HFF-Myc (cell line): ENCODE results near the gene NINJ2.

Source experiments
- DNase-seq: peaks from one replicate; pipeline ENCODE4 v3.0.0-alpha.2; 2011; ENCODE audit warnings: low read depth; ENCODE audit errors: extremely low read depth
- H3K4me3 ChIP-seq: replicated peaks from 2 replicates; pipeline ENCODE4 v1.5.1; 2011; ENCODE audit warnings: low read depth, mild to moderate bottlenecking, control low read depth, low read length
- CTCF ChIP-seq: IDR thresholded peaks from 2 replicates; pipeline ENCODE4 v1.5.1; 2012; ENCODE audit warnings: mild to moderate bottlenecking, low read depth, low read length, control low read depth; ENCODE audit errors: missing control alignments

Gene NINJ2

GRCh38 chr12:575948-576614 is 87.2 kb downstream of the NINJ2 start:
- DNase-seq: no peak
- H3K4me3 ChIP-seq: no peak overlapping the region
- peak; percentile 98 for TF ChIP-seq CTCF

GRCh38 chr12:575129-575502 is 88.1 kb downstream of the NINJ2 start:
- TF ChIP-seq CTCF: no peak
- no peak overlapping the region for H3K4me3 ChIP-seq
- no peak for DNase-seq

- TF ChIP-seq CTCF: no peak
- DNase-seq: no peak
- H3K4me3 ChIP-seq: no peak overlapping the region
Measured at GRCh38 chr12:574475-575128, 88.6 kb downstream of the NINJ2 start.

GRCh38 chr12:573232-573631 is 90.0 kb downstream of the NINJ2 start:
- TF ChIP-seq CTCF: no peak
- no peak for DNase-seq
- no peak overlapping the region for H3K4me3 ChIP-seq

GRCh38 chr12:572532-572899 is 90.7 kb downstream of the NINJ2 start:
- H3K4me3 ChIP-seq: no peak overlapping the region
- DNase-seq: no peak
- no peak for TF ChIP-seq CTCF

GRCh38 chr12:571795-572531 is 91.3 kb downstream of the NINJ2 start:
- no peak for DNase-seq
- H3K4me3 ChIP-seq: no peak overlapping the region; the same call in 1 of the 2 replicates
- TF ChIP-seq CTCF: no peak
